B cell (primary cell): ENCODE data around the gene UNC13C. TPM values are rescaled to one million over a fixed set of nuclear protein-coding genes. Genes with fewer than 3 reads are reported as not detected.

Experiments
- ATAC-seq: fragments of 200-7000 bp; cut with Tn5 transposase; one replicate; pipeline ENCODE4 v1.10.0; 2021; ENCODE audit warnings: low read depth, mild to moderate bottlenecking, moderate number of reproducible peaks, moderate library complexity
- CTCF ChIA-PET: fragments of 350-600 bp; sonication (Branson Sonifier 250); formaldehyde crosslinking; loops from one replicate; lab custom pipeline; 2021; ENCODE audit warnings: antibody characterized with exemption, inconsistent platforms; lab: Charles Lee
- POLR2A ChIA-PET: fragments of 350-600 bp; sonication (Branson Sonifier 250); formaldehyde crosslinking; loops from one replicate; lab custom pipeline; 2021; ENCODE audit warnings: antibody characterized with exemption; lab: Charles Lee
- DNase-seq: peaks from one replicate; pipeline ENCODE4 v3.0.0; 2013
- H2AFZ ChIP-seq: 2 replicates; pipeline ENCODE4 v1.6.1; 2012; ENCODE audit warnings: mild to moderate bottlenecking, low read depth, low read length; ENCODE audit not compliant: insufficient read depth, poor library complexity, severe bottlenecking
- H3K27ac ChIP-seq, 2 donors: 1 replicate in 1 of 2; 2 replicates in 1 of 2; pipeline ENCODE4 v1.5.1; 2012 to 2013; ENCODE audit warnings: low read length in 2 of 2, mild to moderate bottlenecking in 2 of 2, moderate library complexity in 1 of 2
- H3K27me3 ChIP-seq, 4 experiments: fragments of 200-600 bp in 1 of 4; sonication (generic) in 1 of 4; replicated peaks in 1 of 4; 1 replicate in 2 of 4; 2 replicates in 2 of 4; pipeline versions ENCODE4 v1.6.1 to v1.7.0; 2013 to 2016; ENCODE audit warnings: low read length in 3 of 4, mild to moderate bottlenecking in 2 of 4, mixed read lengths in 1 of 4, moderate library complexity in 1 of 4; ENCODE audit not compliant: insufficient read depth in 4 of 4, control insufficient read depth in 3 of 4; ENCODE audit errors: control extremely low read depth in 1 of 4
- H3K36me3 ChIP-seq, 2 experiments: replicated peaks in 1 of 2; 1 replicate in 1 of 2; 2 replicates in 1 of 2; pipeline versions ENCODE4 v1.6.1 to v1.7.1; 2013; ENCODE audit warnings: low read length in 1 of 2; ENCODE audit not compliant: insufficient read depth in 2 of 2, control insufficient read depth in 1 of 2; ENCODE audit errors: control extremely low read depth in 1 of 2, extremely low read depth in 1 of 2
- H3K4me1 ChIP-seq, 2 donors: fragments of 200-600 bp in 1 of 2; sonication (generic) in 1 of 2; 1 replicate in 1 of 2; 2 replicates in 1 of 2; pipeline versions ENCODE4 v1.5.1 to v1.6.1; 2013 to 2017; ENCODE audit warnings: low read length in 2 of 2; ENCODE audit not compliant: control insufficient read depth in 2 of 2, insufficient read depth in 2 of 2
- H3K4me2 ChIP-seq: replicated peaks from 2 replicates; pipeline ENCODE3; 2012; ENCODE audit warnings: mild to moderate bottlenecking, low read depth, low read length; ENCODE audit not compliant: poor library complexity, severe bottlenecking
- H3K4me3 ChIP-seq, 5 experiments: fragments of 200-600 bp in 1 of 5; sonication (generic) in 1 of 5; 1 replicate in 3 of 5; 2 replicates in 2 of 5; pipeline versions ENCODE4 v1.5.1 to v1.7.0; 2011 to 2016; ENCODE audit warnings: low read length in 4 of 5, mild to moderate bottlenecking in 4 of 5, low read depth in 2 of 5, control low read depth in 1 of 5, moderate library complexity in 1 of 5; ENCODE audit not compliant: insufficient read depth in 1 of 5; ENCODE audit errors: control extremely low read depth in 1 of 5, extremely low read depth in 1 of 5
- H3K79me2 ChIP-seq: fragments of 200-600 bp; sonication (generic); one replicate; pipeline ENCODE4 v1.6.0; 2016; ENCODE audit warnings: low read length; ENCODE audit not compliant: control insufficient read depth, insufficient read depth
- H3K9ac ChIP-seq: fragments of 200-600 bp; sonication (generic); 2 replicates; pipeline ENCODE4 v1.6.1; 2017; ENCODE audit warnings: mild to moderate bottlenecking, low read length, moderate library complexity
- H3K9me3 ChIP-seq, 3 donors: one replicate each; pipeline versions ENCODE4 v1.6.1 to v1.7.1; 2013; ENCODE audit warnings: low read length in 2 of 3; ENCODE audit not compliant: control insufficient read depth in 2 of 3, insufficient read depth in 1 of 3; ENCODE audit errors: control extremely low read depth in 1 of 3
- H4K20me1 ChIP-seq: 2 replicates; pipeline ENCODE4 v1.6.0; 2012; ENCODE audit warnings: mild to moderate bottlenecking, low read length; ENCODE audit not compliant: insufficient read depth, control insufficient read depth, poor library complexity, severe bottlenecking
- H3K27ac Mint-ChIP-seq: one replicate; pipeline ENCODE4 v1.8.0; 2021; ENCODE audit warnings: mixed read lengths
- H3K27me3 Mint-ChIP-seq: one replicate; pipeline ENCODE4 v1.8.0; 2021; ENCODE audit warnings: mixed read lengths
- H3K4me1 Mint-ChIP-seq: one replicate; pipeline ENCODE4 v1.8.0; 2021; ENCODE audit warnings: mixed read lengths
- H3K4me3 Mint-ChIP-seq: one replicate; pipeline ENCODE4 v1.8.0; 2021; ENCODE audit warnings: mixed read lengths
- H3K9me3 Mint-ChIP-seq: one replicate; pipeline ENCODE4 v1.8.0; 2022; ENCODE audit warnings: mixed read lengths; ENCODE audit not compliant: insufficient read depth
- CTCF ChIP-seq: fragments of 200-600 bp; IDR thresholded peaks from one replicate; pipeline ENCODE4 v1.8.0; 2022; ENCODE audit warnings: antibody characterized with exemption, mild to moderate bottlenecking
- EZH2 ChIP-seq: IDR thresholded peaks from 2 replicates; pipeline ENCODE4 v1.6.1; 2012; ENCODE audit warnings: borderline replicate concordance, low read depth, mild to moderate bottlenecking, moderate library complexity, low read length; ENCODE audit not compliant: insufficient read depth, poor library complexity, severe bottlenecking
- WGBS: methylation state at CpG from one replicate; pipeline ENCODE4 v1.1.5; 2013; ENCODE audit warnings: missing lambda C conversion rate; ENCODE audit not compliant: insufficient coverage; 5-methylcytosine and 5-hydroxymethylcytosine counted together
- intact Hi-C: fragments of 100-400 bp; cut with micrococcal nuclease; formaldehyde crosslinking; loops from one replicate; pipeline ENCODE4 v1.10.0; 2022
- polyA plus RNA-seq: library from polyadenylated mRNA; depleted of rRNA; stranded (reverse); fragments of >200 nt; gene quantifications from 2 replicates; pipeline ENCODE4 v1.2.3, GENCODE V29; 2012
- total RNA-seq, 2 donors: library from RNA; stranded (reverse); fragments of 120-200 nt in 1 of 2; gene quantifications; 1 replicate in 1 of 2; 2 replicates in 1 of 2; pipeline versions ENCODE4 v1.2.3 to v1.2.4, GENCODE V29; 2013 to 2022

The UNC13C gene
- total and polyA plus RNA-seq, 2 donors (not counting 1 experiment from before 2014, with no cell fraction given) = not detected

- Mint-ChIP-seq H3K9me3 (no peaks in the 10 kb centered on the region), H3K27me3 (no peaks in the 10 kb centered on the region), H3K4me1 (no peaks in the 10 kb centered on the region), H3K27ac (no peak overlapping the region), H3K4me3 (no peak overlapping the region)
- H3K4me2 ChIP-seq = no peak overlapping the region
- DNase-seq (no peak), ATAC-seq (no peak)
- CTCF ChIA-PET = no interaction called here
- intact Hi-C loops = no loop called here
- WGBS = 90% methylated on average over 3 of the region's 3 CpGs
- H3K9ac ChIP-seq = no peak overlapping the region
- H3K27ac ChIP-seq = no peak overlapping the region
- H3K27me3 ChIP-seq = no peaks in the 10 kb centered on the region
- H3K9me3 ChIP-seq = no peaks in the 10 kb centered on the region
- no peaks in the 10 kb centered on the region for H3K4me1 ChIP-seq
- no peaks in the 10 kb centered on the region for H3K36me3 ChIP-seq
- H4K20me1 ChIP-seq = no peaks in the 10 kb centered on the region
- no peak overlapping the region for H2AFZ ChIP-seq
- TF ChIP-seq CTCF (no peak), EZH2 (no peak)
- no peaks in the 10 kb centered on the region for H3K79me2 ChIP-seq
- no peak overlapping the region for H3K4me3 ChIP-seq
- POLR2A ChIA-PET = no interaction called here
Observed at GRCh38 chr15:54089776-54090175, 111.5 kb downstream of the UNC13C start.

GRCh38 chr15:54091651-54092050 is 113.4 kb downstream of the UNC13C start:
- H4K20me1 ChIP-seq = no peaks in the 10 kb centered on the region
- H3K27ac Mint-ChIP-seq = no peak overlapping the region
- no peaks in the 10 kb centered on the region for H3K4me1 ChIP-seq
- no peak overlapping the region for H3K27ac ChIP-seq
- ATAC-seq = no peak
- H3K4me2 ChIP-seq = no peak overlapping the region
- no peaks in the 10 kb centered on the region for H3K27me3 Mint-ChIP-seq
- H3K9ac ChIP-seq = no peak overlapping the region
- no peaks in the 10 kb centered on the region for H3K9me3 Mint-ChIP-seq
- H2AFZ ChIP-seq = no peak overlapping the region
- no peak overlapping the region for H3K4me3 ChIP-seq
- H3K9me3 ChIP-seq = no peaks in the 10 kb centered on the region
- no peaks in the 10 kb centered on the region for H3K4me1 Mint-ChIP-seq
- no peaks in the 10 kb centered on the region for H3K27me3 ChIP-seq
- H3K79me2 ChIP-seq = no peaks in the 10 kb centered on the region
- H3K4me3 Mint-ChIP-seq = no peak overlapping the region
- CTCF ChIA-PET = no interaction called here
- WGBS = no CpG with 5 or more reads among the region's 2 CpGs
- POLR2A ChIA-PET = no interaction called here
- no peak for TF ChIP-seq CTCF
- TF ChIP-seq EZH2 = no peak
- intact Hi-C loops = no loop called here
- no peak for DNase-seq
- no peaks in the 10 kb centered on the region for H3K36me3 ChIP-seq
